Stomach (tissue), 4 donors: Measurements from ENCODE around the gene UBR4.

ENCODE experiments used
- POLR2AphosphoS5 ChIP-seq, 3 donors: sonication (generic); formaldehyde crosslinking; IDR thresholded peaks; one replicate each; pipeline ENCODE4 v1.6.1; 2016; ENCODE audit warnings: antibody characterized with exemption in 3 of 3
- TF ChIP-seq, protein P1 (sequence below), 7 experiments: fragments of 450-650 bp in 4 of 7; fragments of 200-600 bp in 3 of 7; sonication (generic) in 3 of 7; IDR thresholded peaks; one replicate each; pipeline ENCODE4 v1.5.1; 2016 to 2019; ENCODE audit warnings: antibody characterized with exemption in 7 of 7, control low read depth in 2 of 7, mild to moderate bottlenecking in 1 of 7

DNA sequence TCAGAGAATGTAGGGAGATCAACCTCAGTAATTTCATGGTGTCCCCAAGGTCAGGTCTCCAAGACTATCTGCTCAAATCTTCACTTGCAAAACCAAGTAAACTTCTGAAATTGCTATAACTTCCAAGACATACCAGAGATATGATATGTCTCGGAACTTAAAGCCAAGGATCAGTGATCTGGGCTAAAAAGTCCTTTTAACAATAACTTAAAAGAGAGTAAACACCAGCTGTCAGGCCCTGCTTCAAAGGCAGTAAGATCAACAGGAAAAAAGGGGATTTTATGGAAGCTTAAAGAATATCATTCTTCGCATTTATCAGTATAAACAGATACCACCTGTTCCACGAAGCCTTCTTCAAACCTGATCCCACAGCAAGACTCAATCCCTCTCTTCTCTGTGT, 13.7 kb downstream of the UBR4 start:
- TF ChIP-seq, protein P1, sequence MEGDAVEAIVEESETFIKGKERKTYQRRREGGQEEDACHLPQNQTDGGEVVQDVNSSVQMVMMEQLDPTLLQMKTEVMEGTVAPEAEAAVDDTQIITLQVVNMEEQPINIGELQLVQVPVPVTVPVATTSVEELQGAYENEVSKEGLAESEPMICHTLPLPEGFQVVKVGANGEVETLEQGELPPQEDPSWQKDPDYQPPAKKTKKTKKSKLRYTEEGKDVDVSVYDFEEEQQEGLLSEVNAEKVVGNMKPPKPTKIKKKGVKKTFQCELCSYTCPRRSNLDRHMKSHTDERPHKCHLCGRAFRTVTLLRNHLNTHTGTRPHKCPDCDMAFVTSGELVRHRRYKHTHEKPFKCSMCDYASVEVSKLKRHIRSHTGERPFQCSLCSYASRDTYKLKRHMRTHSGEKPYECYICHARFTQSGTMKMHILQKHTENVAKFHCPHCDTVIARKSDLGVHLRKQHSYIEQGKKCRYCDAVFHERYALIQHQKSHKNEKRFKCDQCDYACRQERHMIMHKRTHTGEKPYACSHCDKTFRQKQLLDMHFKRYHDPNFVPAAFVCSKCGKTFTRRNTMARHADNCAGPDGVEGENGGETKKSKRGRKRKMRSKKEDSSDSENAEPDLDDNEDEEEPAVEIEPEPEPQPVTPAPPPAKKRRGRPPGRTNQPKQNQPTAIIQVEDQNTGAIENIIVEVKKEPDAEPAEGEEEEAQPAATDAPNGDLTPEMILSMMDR (IDR thresholded peaks at IDR 0.05), result no peak
- TF ChIP-seq POLR2AphosphoS5 (IDR thresholded peaks at IDR 0.05), result no peak
